Large intestine (tissue), 3 donors: ENCODE data around the gene THAP7. TPM values are rescaled to one million over a fixed set of nuclear protein-coding genes. Genes with fewer than 3 reads are reported as not detected.

ENCODE experiments used
- DNase-seq, 2 donors: peaks; one replicate each; pipeline versions ENCODE4 v3.0.0 to v3.0.0-alpha.2; 2013
- H3K27ac ChIP-seq: one replicate; pipeline ENCODE4 v1.5.1; 2013; ENCODE audit warnings: low read length
- H3K27me3 ChIP-seq: 2 replicates; pipeline ENCODE4 v1.6.1; 2013; ENCODE audit warnings: low read length; ENCODE audit not compliant: control insufficient read depth, insufficient read depth
- H3K36me3 ChIP-seq: 2 replicates; pipeline ENCODE4 v1.6.1; 2013; ENCODE audit warnings: low read length; ENCODE audit not compliant: control insufficient read depth, insufficient read depth
- H3K4me1 ChIP-seq: one replicate; pipeline ENCODE4 v1.6.1; 2013; ENCODE audit warnings: low read length; ENCODE audit not compliant: control insufficient read depth, insufficient read depth
- H3K4me3 ChIP-seq: one replicate; pipeline ENCODE4 v1.5.1; 2013; ENCODE audit warnings: low read length
- H3K9me3 ChIP-seq: one replicate; pipeline ENCODE4 v1.6.1; 2013; ENCODE audit warnings: mild to moderate bottlenecking, low read depth, low read length, moderate library complexity; ENCODE audit not compliant: control insufficient read depth
- WGBS: methylation state at CpG from one replicate; pipeline ENCODE4 v1.1.5; 2013; ENCODE audit warnings: low lambda C conversion rate; ENCODE audit not compliant: insufficient coverage; 5-methylcytosine and 5-hydroxymethylcytosine counted together
- polyA plus RNA-seq: library from polyadenylated mRNA; unstranded; fragments of 120-200 nt; gene quantifications from one replicate; pipeline ENCODE4 v1.2.1, GENCODE V29; 2013

THAP7 gene
- polyA plus RNA-seq, 1 donor, result 27.0 TPM

- Histone ChIP-seq H3K27ac (no peak overlapping the region), H3K9me3 (no peaks in the 10 kb centered on the region), H3K27me3 (no peaks in the 10 kb centered on the region), H3K36me3 (peaks cover 76% of the 10 kb centered on the region), H3K4me3 (no peak overlapping the region), H3K4me1 (no peaks in the 10 kb centered on the region)
- whole genome bisulfite sequencing, result no CpG with 5 or more reads among the region's 29 CpGs
- no peak for DNase-seq
Observed at GRCh38 chr22:20993304-20994127, 8.4 kb downstream of the THAP7 start.

GRCh38 chr22:20992456-20993303, 9.2 kb downstream of the THAP7 start:
- H3K9me3 ChIP-seq, result no peaks in the 10 kb centered on the region
- H3K4me3 ChIP-seq, result no peak overlapping the region
- no CpG with 5 or more reads among the region's 21 CpGs for WGBS
- no peak overlapping the region for H3K27ac ChIP-seq
- H3K36me3 ChIP-seq, result peaks cover 75% of the 10 kb centered on the region
- DNase-seq, result no peak
- H3K4me1 ChIP-seq, result no peaks in the 10 kb centered on the region
- no peaks in the 10 kb centered on the region for H3K27me3 ChIP-seq

DNA sequence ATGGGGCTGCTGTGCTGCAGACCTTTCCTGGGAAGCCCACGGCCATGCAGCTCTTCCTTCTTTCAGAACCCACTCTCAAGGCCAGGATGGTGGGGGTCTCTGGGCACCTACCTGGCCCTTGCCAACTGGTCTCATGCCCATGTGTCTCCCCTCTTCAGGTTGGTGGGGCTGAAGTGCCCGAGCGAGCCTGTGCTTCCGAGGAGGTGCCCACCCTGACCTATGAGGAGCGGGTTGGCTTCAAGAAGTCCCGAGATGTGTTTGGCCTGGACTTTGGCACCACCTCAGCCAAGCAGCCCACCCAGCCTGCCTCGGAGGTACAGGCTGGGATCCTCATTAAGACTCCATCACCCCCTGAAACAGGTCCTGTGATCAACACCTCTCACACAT, 9.9 kb downstream of the THAP7 start:
- Histone ChIP-seq H3K9me3 (no peaks in the 10 kb centered on the region), H3K4me3 (no peak overlapping the region), H3K4me1 (no peaks in the 10 kb centered on the region), H3K36me3 (peaks cover 74% of the 10 kb centered on the region), H3K27ac (no peak overlapping the region), H3K27me3 (no peaks in the 10 kb centered on the region)
- DNase-seq, result no peak
- no CpG with 5 or more reads among the region's 7 CpGs for whole genome bisulfite sequencing

DNA sequence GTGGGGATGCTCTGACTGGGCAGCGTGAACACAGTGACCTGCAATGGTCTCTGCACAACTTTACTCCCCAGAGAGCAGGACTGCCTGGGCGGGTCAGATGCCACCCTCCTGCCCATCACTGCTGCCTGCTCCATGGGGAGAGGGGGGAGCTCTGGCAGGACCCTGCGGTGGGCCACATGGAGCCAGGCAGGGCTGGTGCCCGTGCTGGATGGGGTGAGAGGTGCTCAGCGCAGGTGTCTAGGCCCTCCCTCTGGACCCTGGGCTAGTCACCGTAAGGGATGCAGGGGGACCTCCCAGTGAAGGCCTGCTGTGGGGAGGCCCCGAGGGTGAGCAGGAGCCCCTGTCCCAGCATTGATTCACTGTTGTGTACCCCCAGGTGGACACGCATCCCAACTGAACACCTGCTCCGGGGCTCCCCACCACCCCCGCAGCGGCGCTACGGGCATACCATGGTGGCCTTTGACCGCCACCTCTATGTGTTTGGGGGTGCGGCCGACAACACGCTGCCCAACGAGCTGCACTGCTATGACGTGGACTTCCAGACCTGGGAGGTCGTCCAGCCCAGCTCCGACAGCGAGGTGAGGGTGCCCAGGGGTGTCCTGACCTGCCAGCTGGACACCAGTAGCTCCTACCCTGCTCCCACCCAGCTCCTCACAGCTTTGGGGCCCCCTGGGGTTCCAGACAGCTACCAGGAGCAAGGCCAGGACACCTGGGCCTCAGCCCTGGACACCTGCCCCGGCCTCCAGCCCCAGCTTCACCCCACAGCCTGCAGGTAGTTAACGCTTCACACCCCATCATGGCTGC, 10.5 kb downstream of the THAP7 start:
- Histone ChIP-seq H3K9me3 (no peaks in the 10 kb centered on the region), H3K36me3 (peaks cover 72% of the 10 kb centered on the region), H3K27me3 (no peaks in the 10 kb centered on the region), H3K27ac (no peak overlapping the region), H3K4me3 (no peak overlapping the region), H3K4me1 (no peaks in the 10 kb centered on the region)
- no CpG with 5 or more reads among the region's 24 CpGs for WGBS
- no peak for DNase-seq

DNA sequence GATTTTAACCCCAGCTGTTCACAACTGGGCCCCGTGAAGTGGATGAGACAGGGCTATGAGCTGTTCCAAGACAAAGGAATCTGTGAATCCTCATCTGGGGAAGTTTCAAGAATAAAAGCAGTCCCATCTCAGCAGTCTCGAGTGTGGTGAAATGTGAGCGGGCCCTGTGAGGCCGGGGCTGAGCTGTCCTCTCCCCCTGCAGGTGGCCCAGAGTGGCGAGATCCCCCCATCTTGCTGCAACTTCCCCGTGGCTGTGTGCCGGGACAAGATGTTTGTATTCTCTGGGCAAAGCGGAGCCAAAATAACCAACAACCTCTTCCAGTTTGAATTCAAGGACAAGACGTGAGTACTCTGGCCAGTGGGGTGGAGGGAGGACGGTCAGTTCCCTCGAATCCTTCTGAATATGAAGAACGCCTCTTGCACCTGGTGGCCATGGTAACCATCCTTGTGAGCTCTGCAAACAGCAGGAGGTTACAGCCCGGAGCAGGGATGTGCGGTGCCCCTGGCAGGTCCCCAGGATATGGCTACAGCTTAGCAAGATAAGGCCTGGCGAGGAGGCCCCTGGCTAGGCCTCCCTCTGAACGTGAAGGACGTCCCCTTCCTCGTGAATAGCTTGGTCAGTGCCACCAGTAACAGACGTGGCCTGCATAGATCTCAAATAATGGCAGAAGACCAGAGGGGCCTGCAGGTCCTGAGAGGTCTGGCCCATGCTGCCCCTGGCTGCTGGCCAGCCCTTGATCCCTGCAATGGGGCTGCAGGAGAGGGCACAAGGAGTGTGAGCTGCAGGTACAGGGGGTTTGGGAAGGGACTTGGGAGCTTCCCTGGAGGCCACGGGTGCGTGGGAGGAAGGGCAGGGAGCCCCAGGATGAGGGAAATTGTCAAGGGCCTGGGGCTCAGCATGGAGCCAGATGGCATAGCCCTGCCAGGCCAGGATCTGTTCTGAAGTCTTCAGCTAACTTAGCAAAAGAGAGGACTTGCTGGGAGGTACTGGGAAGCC, 11.4 kb downstream of the THAP7 start:
- H3K4me3 ChIP-seq, result no peak overlapping the region
- H3K27ac ChIP-seq, result no peak overlapping the region
- H3K27me3 ChIP-seq, result no peaks in the 10 kb centered on the region
- H3K4me1 ChIP-seq, result no peaks in the 10 kb centered on the region
- DNase-seq, result peak in 1 of 2 donors; percentile 39
- no CpG with 5 or more reads among the region's 21 CpGs for WGBS
- H3K36me3 ChIP-seq, result peaks cover 72% of the 10 kb centered on the region
- H3K9me3 ChIP-seq, result no peaks in the 10 kb centered on the region

- DNase-seq, result no peak
- H3K27me3 ChIP-seq, result no peaks in the 10 kb centered on the region
- peaks cover 66% of the 10 kb centered on the region for H3K36me3 ChIP-seq
- H3K9me3 ChIP-seq, result no peaks in the 10 kb centered on the region
- WGBS, result no CpG with 5 or more reads among the region's 17 CpGs
- no peaks in the 10 kb centered on the region for H3K4me1 ChIP-seq
- H3K4me3 ChIP-seq, result no peak overlapping the region
- no peak overlapping the region for H3K27ac ChIP-seq
Observed at GRCh38 chr22:20989323-20990138, 12.4 kb downstream of the THAP7 start.

GRCh38 chr22:20988573-20989322, 13.2 kb downstream of the THAP7 start:
- WGBS, result no CpG with 5 or more reads among the region's 16 CpGs
- Histone ChIP-seq H3K4me3 (no peak overlapping the region), H3K27me3 (no peaks in the 10 kb centered on the region), H3K27ac (no peak overlapping the region), H3K9me3 (no peaks in the 10 kb centered on the region), H3K36me3 (peaks cover 68% of the 10 kb centered on the region), H3K4me1 (no peaks in the 10 kb centered on the region)
- DNase-seq, result no peak

- no peak for DNase-seq
- WGBS, result no CpG with 5 or more reads among the region's 14 CpGs
- peaks cover 60% of the 10 kb centered on the region for H3K36me3 ChIP-seq
Observed at GRCh38 chr22:20987375-20987774, 14.5 kb downstream of the THAP7 start.

More at GRCh38 chr22:20987375-20987774, 14.5 kb downstream of the THAP7 start:
- H3K9me3 ChIP-seq, result no peaks in the 10 kb centered on the region
- peaks cover 5% of the 10 kb centered on the region for H3K4me1 ChIP-seq
- no peaks in the 10 kb centered on the region for H3K27me3 ChIP-seq
- H3K4me3 ChIP-seq, result no peak overlapping the region
- H3K27ac ChIP-seq, result no peak overlapping the region
